Ovary (tissue), 3 donors: ENCODE results near the gene HMG20A.

Source experiments
- CTCF ChIP-seq, 3 donors: fragments of 450-650 bp in 2 of 3; fragments of 200-600 bp in 1 of 3; IDR thresholded peaks; one replicate each; pipeline versions ENCODE4 v1.5.1 to v1.8.0; 2016 to 2022; ENCODE audit warnings: antibody characterized with exemption in 3 of 3, mild to moderate bottlenecking in 1 of 3
- POLR2A ChIP-seq: fragments of 450-650 bp; IDR thresholded peaks from one replicate; pipeline ENCODE4 v1.6.1; 2017; ENCODE audit warnings: antibody characterized with exemption, mild to moderate bottlenecking, moderate library complexity
- donor health status: DM: no; HTN: no; CAD: no.

DNA sequence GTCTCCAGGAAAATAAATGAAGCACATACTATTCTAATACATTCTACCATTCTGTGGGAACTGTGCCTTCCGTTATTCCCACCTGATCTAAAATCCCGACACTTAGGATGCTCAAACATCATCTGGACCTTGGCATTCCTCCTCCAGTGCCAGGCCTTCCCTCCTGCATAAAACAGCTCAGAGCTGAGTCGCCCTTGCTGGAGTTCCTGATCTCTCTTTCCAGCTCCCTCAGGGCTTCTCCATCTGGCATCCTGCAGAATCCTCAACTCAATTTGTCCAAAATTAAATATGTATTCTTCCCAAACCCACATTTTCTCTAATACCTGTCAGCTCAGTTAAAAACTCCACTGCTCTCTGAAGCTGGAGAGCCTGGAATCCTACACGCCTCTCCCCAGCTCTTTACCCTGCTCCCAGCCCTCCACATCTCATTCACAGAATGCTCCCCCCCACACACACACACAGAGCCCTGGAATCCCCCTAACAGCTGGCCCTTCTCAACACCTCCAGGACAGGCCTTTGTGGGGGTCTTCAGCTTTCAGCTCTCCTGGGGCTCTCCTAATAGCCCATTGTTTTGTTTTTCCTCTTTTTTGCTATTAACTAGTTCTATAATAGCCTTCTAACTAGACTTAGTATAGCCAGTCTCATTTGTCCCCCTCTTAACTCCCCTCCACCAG, 78.5 kb downstream of the HMG20A start:
- no peak for TF ChIP-seq POLR2A
- TF ChIP-seq CTCF (IDR thresholded peaks at IDR 0.05): no peak
